ENCODE data around the gene USP43.

Gene USP43

GRCh38 chr17:9672691-9673090 is 27.4 kb downstream of the USP43 start:
- H3K9ac ChIP-seq (ENCODE audit: low read length) = no peak overlapping the region
- H3K4me3 ChIP-seq (ENCODE audit: low read length) = no peak overlapping the region
- no peaks in the 10 kb centered on the region for H3K79me2 ChIP-seq (ENCODE audit: low read length)
- no peaks in the 10 kb centered on the region for H3K9me3 ChIP-seq (replicated peaks; ENCODE audit: insufficient read depth, low read length)
- H3K4me2 ChIP-seq (ENCODE audit: low read depth, low read length) = no peak overlapping the region
- H2AFZ ChIP-seq (ENCODE audit: low read length) = no peak overlapping the region
- H3K9me2 ChIP-seq (replicated peaks; ENCODE audit: insufficient read depth, low read length) = no peaks in the 10 kb centered on the region
- DNase-seq = no peak
- no peak overlapping the region for H3K27ac ChIP-seq (ENCODE audit: low read length)
- H3K4me1 ChIP-seq (ENCODE audit: low read length) = no peaks in the 10 kb centered on the region
- H3K27me3 ChIP-seq (replicated peaks; ENCODE audit: insufficient read depth, low read length) = no peaks in the 10 kb centered on the region; the same call in 1 of the 2 replicates
- H3K36me3 ChIP-seq (replicated peaks; ENCODE audit: insufficient read depth, low read length) = no peaks in the 10 kb centered on the region
- no peaks in the 10 kb centered on the region for H4K20me1 ChIP-seq (ENCODE audit: insufficient read depth, low read length)
- no peak for TF ChIP-seq EZH2 (optimal IDR thresholded peaks at IDR 0.05; ENCODE audit: low read depth, low read length)
- TF ChIP-seq CTCF (IDR thresholded peaks at IDR 0.05; ENCODE audit: low read length) = no peak
- no peak for TF ChIP-seq EZH2phosphoT487 (IDR thresholded peaks at IDR 0.05; ENCODE audit: low read length)
- no peaks in the 10 kb centered on the region for H3F3A ChIP-seq (ENCODE audit: insufficient read depth, low read length)

GRCh38 chr17:9676084-9676483 is 30.8 kb downstream of the USP43 start:
- Histone ChIP-seq H4K20me1 (ENCODE audit: insufficient read depth, low read length) (no peaks in the 10 kb centered on the region), H3K9me2 (replicated peaks; ENCODE audit: insufficient read depth, low read length) (no peaks in the 10 kb centered on the region), H3K36me3 (replicated peaks; ENCODE audit: insufficient read depth, low read length) (no peaks in the 10 kb centered on the region), H3K4me2 (ENCODE audit: low read depth, low read length) (no peak overlapping the region), H2AFZ (ENCODE audit: low read length) (no peak overlapping the region), H3K79me2 (ENCODE audit: low read length) (no peaks in the 10 kb centered on the region), H3K9ac (ENCODE audit: low read length) (no peak overlapping the region), H3K9me3 (replicated peaks; ENCODE audit: insufficient read depth, low read length) (no peaks in the 10 kb centered on the region), H3K27ac (ENCODE audit: low read length) (no peak overlapping the region), H3K27me3 (replicated peaks; ENCODE audit: insufficient read depth, low read length) (no peaks in the 10 kb centered on the region), H3K4me1 (ENCODE audit: low read length) (no peaks in the 10 kb centered on the region), H3K4me3 (ENCODE audit: low read length) (no peak overlapping the region), H3F3A (ENCODE audit: insufficient read depth, low read length) (no peaks in the 10 kb centered on the region)
- DNase-seq = no peak
- TF ChIP-seq EZH2 (optimal IDR thresholded peaks at IDR 0.05; ENCODE audit: low read depth, low read length) (no peak), CTCF (IDR thresholded peaks at IDR 0.05; ENCODE audit: low read length) (no peak), EZH2phosphoT487 (IDR thresholded peaks at IDR 0.05; ENCODE audit: low read length) (no peak)

GRCh38 chr17:9676820-9677310 is 31.5 kb downstream of the USP43 start:
- no peak overlapping the region for H3K4me3 ChIP-seq (ENCODE audit: low read length)
- no peaks in the 10 kb centered on the region for H3K4me1 ChIP-seq (ENCODE audit: low read length)
- H3K79me2 ChIP-seq (ENCODE audit: low read length) = no peaks in the 10 kb centered on the region
- no peak overlapping the region for H2AFZ ChIP-seq (ENCODE audit: low read length)
- H3K36me3 ChIP-seq (replicated peaks; ENCODE audit: insufficient read depth, low read length) = no peaks in the 10 kb centered on the region
- no peak for DNase-seq
- no peaks in the 10 kb centered on the region for H3K9me2 ChIP-seq (replicated peaks; ENCODE audit: insufficient read depth, low read length)
- H3K4me2 ChIP-seq (ENCODE audit: low read depth, low read length) = no peak overlapping the region
- no peak overlapping the region for H3K9ac ChIP-seq (ENCODE audit: low read length)
- no peaks in the 10 kb centered on the region for H4K20me1 ChIP-seq (ENCODE audit: insufficient read depth, low read length)
- H3K27me3 ChIP-seq (replicated peaks; ENCODE audit: insufficient read depth, low read length) = no peaks in the 10 kb centered on the region
- TF ChIP-seq EZH2 (optimal IDR thresholded peaks at IDR 0.05; ENCODE audit: low read depth, low read length) = no peak
- TF ChIP-seq EZH2phosphoT487 (IDR thresholded peaks at IDR 0.05; ENCODE audit: low read length) = no peak
- TF ChIP-seq CTCF (IDR thresholded peaks at IDR 0.05; ENCODE audit: low read length) = no peak
- no peak overlapping the region for H3K27ac ChIP-seq (ENCODE audit: low read length)
- no peaks in the 10 kb centered on the region for H3F3A ChIP-seq (ENCODE audit: insufficient read depth, low read length)
- no peaks in the 10 kb centered on the region for H3K9me3 ChIP-seq (replicated peaks; ENCODE audit: insufficient read depth, low read length)

All from MM.1S (cell line).